ENCODE results near the gene NPM3.

Gene NPM3

GRCh38 chr10:101774589-101775272 is 8.5 kb downstream of the NPM3 start:
- DNase-seq (ENCODE audit: low spot score) = no peak

DNA sequence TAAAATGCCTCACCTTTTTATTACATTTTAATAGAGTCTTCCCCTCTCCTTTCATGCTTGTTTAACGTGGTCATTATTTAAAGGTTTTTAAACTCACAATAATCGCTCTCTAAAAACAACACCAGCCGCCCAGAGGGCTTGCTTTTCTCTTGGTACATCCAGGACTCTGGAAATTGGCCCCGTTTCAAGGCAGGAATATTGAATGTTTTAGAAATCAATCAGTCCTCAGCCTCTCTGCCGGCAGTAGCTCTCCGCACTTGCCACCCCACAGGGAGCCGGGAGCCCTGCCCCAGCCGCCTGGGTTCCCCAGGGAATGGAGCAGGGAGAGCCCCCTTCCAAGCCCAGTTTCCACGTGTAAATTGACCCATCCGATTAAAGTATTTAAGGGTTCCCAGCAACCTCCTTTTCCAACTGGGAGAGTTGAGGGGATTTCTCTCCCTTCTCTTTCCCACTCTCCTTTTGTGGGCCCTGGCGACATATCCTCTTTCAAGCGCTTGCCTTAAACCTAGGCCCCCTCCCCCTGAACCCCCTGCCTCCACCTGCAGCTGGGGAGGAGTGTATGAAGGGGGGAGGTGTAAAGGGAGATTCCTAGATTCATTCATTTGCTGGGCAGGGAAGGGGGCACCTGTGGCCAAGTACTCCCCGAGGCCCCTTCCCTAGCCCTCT is 9.2 kb downstream of the NPM3 start:
- no peak for DNase-seq (ENCODE audit: low spot score)

DNA sequence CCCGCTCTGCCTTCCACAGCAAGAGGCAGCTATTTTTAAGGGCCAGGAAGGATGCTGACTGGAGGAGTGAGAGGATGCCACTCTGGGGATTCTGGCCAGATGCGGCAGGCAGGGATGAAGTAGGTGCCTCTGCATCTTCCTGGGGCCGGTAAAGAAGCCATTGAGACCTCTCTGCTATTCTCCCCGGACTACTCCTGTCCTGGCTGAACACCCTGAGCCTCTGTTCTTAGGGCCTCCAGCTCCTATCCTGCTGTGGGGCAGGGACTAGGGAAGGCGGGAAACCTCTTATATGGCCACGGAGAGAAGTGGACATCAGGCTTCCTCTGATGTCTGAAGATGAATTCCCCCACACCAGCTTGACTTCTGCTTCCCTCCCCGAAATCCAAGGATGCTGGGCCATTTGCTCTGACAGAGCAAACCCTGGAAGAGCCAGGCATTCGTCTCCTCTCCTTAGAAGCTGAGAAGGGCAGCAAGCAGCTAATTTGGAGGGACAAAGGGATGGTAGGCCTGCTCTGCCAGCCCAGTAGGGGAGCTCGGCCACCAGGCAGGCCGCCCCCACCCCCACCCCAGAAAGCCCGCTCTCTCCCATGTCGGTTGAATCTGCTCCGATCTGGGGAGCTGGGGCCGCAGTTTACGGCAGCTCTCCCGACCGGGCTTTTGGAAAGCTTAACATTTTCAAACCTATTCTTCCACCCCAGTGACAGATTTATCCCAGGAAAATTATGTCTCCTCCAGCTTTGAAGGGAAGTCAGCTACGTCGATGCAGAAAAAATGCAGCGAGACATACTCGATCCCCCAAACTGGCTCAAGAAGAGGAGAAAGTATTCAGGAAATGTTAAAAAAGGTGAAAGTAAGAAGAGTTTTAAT is 10.1 kb downstream of the NPM3 start:
- DNase-seq (ENCODE audit: low spot score) = no peak

DNA sequence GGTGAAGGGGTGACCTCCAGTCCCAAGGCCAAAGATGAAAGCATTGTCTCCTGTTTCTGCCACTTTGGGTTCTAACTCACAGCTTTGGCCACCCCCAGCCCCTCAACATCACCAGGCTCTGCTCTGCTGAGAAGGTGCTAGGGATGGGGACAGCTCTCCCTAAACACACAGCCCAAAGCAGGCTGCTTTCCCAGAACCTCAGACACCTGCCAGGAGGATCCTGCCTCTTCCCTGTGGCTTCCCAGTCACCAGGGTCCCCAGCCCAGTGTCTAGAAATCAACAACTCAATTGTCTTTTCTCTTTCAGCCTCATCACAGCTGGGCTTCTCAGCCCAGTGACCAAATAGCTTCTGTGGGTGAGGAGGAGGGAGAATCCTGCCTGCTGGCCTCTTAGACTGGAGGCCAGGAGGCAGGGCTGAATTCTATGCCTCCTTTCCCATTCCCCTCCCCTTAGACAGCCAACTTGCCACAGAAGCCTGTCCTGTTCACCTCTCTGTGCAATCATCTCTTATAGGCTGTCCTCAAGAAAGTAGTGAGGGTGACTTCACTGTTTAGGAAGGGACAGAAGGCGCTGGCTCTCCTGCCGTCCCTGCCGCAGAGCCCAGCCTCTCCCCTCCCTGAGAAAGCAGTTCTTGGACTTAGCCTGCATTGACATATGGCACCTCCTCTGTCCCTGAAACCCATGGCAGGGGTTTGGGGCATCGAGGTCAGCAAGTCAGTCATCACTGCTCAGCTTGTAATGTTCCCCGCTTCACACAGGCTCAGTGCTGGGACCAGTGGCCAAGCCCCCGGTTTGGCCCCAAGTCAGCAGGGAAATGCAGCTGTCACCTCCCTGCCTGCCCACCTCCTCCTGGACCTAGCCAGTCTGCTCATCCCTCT is 11.0 kb downstream of the NPM3 start:
- DNase-seq (ENCODE audit: low spot score) = no peak

DNA sequence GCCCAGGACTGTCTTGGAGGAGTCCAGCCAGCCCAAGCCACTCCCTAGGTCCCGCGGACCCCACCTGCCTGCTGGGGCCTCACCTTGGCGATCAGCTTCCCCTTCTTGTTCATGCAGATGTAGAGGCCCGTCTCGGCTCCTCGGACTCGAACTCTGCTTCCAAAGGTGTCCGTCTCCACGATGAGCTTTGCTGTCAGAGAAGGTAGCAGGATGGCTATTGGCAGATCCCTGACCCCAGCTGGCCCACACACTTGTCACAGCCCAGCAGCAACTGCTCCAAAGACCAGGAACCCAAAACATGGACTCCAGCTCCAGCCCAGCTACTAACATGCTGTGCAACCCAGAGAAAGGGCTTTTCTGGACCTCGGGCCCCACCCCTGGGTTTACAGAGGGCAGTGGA is 11.9 kb downstream of the NPM3 start:
- DNase-seq (ENCODE audit: low spot score) = no peak

DNA sequence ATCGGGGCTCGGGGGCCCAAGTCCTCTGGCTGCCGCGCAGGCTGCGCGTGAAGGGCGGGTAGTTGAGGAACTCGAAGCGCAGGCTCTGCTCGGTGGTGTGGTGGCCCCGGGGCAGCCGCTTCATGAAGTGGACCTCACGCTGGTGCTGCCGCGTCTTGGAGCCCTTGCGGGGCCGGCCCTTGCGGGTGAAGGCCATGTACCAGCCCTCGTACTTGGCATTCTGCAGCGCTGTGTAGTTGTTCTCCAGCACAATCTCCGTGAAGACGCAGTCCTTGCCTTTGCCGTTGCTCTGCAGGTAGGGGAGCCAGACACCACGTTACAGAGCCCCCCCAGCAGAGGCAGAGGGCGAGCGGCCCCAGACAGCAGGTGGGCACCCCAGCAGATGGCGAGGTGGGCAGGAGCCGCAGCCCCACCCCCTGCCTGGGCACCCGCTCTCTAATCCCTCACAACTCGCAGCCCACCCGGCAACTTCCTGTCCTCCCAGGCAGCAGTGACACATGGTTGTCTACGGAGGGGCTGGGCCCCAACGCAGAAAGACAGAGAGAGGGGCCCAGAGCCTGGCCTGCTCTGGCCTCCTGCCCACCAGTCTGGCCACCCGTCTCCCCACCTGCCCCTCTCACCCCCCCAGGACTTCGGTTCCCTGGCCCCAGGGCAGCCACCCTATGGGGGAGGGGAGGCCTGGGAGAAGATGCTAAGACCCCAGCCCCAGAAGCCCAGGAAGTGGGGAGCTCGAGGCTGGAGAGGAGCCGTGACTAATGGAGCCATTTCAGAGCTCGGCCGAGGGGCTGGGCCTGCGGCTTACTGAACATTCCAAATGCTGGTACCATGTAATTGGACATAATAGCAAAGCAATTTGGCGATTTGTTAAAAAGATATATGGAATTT is 12.7 kb downstream of the NPM3 start:
- DNase-seq (ENCODE audit: low spot score) = no peak

GRCh38 chr10:101769541-101770180 is 13.6 kb downstream of the NPM3 start:
- DNase-seq (ENCODE audit: low spot score) = no peak

- DNase-seq (ENCODE audit: low spot score) = no peak
These were observed 14.5 kb downstream of the NPM3 start for GRCh38 chr10:101768791-101769170.

- no peak for DNase-seq (ENCODE audit: low spot score)
These were observed 15.1 kb downstream of the NPM3 start for GRCh38 chr10:101767966-101768790.

- no peak for DNase-seq (ENCODE audit: low spot score)
These were observed 15.7 kb downstream of the NPM3 start for GRCh38 chr10:101767600-101767945.

DNA sequence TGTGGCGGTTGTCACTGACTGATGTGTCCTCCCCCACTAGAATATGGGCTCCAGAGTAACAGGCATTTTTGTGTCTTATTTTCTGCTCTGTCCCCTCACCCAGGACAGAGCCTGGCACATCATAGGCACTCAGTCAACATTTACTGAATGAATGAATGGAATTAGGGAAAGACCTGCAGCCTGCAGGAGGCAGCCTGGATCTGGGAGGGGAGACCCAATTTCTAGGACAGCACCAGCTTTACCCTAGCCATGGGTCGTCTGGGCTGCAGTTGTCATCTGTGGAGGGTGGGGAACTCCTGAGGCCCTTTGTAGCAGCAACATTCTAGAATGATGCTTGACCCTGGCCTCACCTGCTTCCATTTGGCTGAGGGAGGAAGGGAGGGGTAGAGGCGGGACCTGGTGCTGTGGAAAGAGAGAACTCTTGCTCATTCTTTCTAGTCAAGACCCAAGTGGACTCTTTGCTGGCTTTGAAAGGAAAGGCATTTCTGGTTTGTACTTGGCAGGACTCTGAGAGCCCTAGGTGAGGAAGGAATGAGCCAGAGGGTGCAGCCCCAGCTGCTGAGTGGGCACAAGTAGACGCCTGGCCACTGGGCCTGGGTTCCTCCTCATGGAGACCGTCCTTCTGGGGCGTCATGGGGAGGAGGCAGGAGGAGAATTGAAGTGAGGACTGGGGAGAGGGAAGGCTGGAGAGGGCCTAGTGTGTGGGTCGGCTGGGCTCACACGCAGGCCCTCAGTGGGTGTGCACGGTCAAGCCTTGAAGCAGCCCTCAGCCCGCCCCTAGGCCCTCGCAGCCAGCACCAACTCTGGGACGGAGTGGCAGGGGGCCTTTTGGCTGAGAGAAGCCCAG is 16.3 kb downstream of the NPM3 start:
- no peak for DNase-seq (ENCODE audit: low spot score)

GRCh38 chr10:101766306-101766705 is 16.9 kb downstream of the NPM3 start:
- DNase-seq (ENCODE audit: low spot score) = no peak

DNA sequence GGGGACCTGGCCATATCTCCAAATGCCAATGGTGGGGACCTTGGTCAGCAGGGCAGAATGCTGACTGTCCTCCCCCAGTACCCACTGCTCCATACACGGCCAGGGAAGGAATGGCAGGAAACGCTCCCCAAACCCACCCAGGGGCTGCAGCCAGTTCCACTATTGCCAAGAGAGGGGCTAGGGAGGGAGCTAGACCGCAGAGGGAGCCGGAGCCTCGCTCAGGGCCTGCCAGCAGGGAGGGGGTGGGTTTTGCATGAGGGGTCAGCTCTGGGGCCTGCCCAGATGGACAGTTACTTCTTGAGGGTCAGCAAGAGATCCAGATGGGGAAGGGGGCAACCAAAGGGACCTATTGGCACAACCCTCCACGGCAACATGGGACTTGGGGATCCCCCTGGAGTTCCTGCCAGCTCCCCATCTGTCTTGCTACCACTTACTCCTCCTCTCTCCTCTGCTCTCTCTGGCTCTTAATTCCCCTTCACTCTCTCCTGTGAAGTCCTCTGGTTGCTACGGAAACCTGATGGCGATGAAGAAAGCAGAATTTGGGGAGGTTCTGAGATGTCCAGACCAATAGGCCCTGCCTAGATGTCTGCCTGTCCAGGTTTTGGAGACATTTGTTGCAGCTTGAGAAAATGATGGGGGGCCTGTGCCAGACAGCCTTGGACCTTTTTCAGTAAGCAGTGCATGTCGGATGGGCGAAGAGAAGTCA is 20.0 kb downstream of the NPM3 start:
- DNase-seq (ENCODE audit: low spot score) = no peak

DNA sequence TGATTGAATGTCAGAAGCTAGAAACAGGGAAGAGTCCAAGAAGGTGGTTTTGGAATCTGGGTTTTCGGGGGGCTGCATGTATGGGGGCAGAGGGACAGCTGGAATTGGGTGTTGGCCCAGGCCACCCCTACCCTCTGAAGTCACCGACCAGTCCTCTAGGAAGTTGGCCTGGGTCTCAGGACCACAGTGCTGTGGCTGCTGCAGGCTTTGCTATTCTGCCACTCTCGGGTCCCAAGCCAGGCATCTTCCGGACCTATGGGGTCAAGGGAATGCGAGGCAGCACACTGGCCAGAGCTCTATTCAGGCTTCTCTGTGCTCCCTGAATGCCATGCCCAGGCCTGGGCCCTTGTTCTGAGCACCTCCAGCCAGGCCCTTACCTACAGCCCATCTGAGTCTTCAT is 20.5 kb downstream of the NPM3 start:
- no peak for DNase-seq (ENCODE audit: low spot score)

- DNase-seq (ENCODE audit: low spot score) = no peak
These were observed 22.0 kb downstream of the NPM3 start for GRCh38 chr10:101761226-101761625.

- no peak for DNase-seq (ENCODE audit: low spot score)
These were observed 22.7 kb downstream of the NPM3 start for GRCh38 chr10:101760510-101760909.

GRCh38 chr10:101759309-101760247 is 23.7 kb downstream of the NPM3 start:
- DNase-seq (ENCODE audit: low spot score) = no peak
